BE2C (cell line): ENCODE data around the gene TBX5.

Experiments used
- DNase-seq: peaks from one replicate; pipeline ENCODE4 v3.0.0-alpha.2; 2020
- H3K27me3 ChIP-seq: fragments of 250-450 bp; sonication (Bioruptor Pico); 2 replicates; pipeline ENCODE4 v1.5.1; 2020; ENCODE audit warnings: mild to moderate bottlenecking
- H3K36me3 ChIP-seq: fragments of 250-450 bp; sonication (Bioruptor Pico); 2 replicates; pipeline ENCODE4 v1.5.1; 2020; ENCODE audit warnings: mild to moderate bottlenecking
- H3K4me1 ChIP-seq: fragments of 250-450 bp; sonication (Bioruptor Pico); 2 replicates; pipeline ENCODE4 v1.5.1; 2020
- H3K4me3 ChIP-seq: 2 replicates; pipeline ENCODE4 v1.5.1; 2011; ENCODE audit warnings: low read depth, low read length
- H3K9me3 ChIP-seq: fragments of 250-450 bp; sonication (Bioruptor Pico); 2 replicates; pipeline ENCODE4 v1.5.1; 2020
- CTCF ChIP-seq: IDR thresholded peaks from 2 replicates; pipeline ENCODE4 v1.5.1; 2012; ENCODE audit warnings: mild to moderate bottlenecking, low read depth, low read length

The TBX5 gene

GRCh38 chr12:114396153-114396868, 9.6 kb downstream of the TBX5 start:
- TF ChIP-seq CTCF = no peak
- H3K27me3 ChIP-seq = peaks cover 99% of the 10 kb centered on the region
- H3K9me3 ChIP-seq = no peaks in the 10 kb centered on the region
- no peak overlapping the region for H3K4me3 ChIP-seq
- H3K4me1 ChIP-seq = no peaks in the 10 kb centered on the region
- no peak for DNase-seq
- H3K36me3 ChIP-seq = no peaks in the 10 kb centered on the region

GRCh38 chr12:114395755-114396152, 10.2 kb downstream of the TBX5 start:
- DNase-seq = no peak
- TF ChIP-seq CTCF = no peak
- Histone ChIP-seq H3K36me3 (no peaks in the 10 kb centered on the region), H3K9me3 (no peaks in the 10 kb centered on the region), H3K27me3 (peaks cover 99% of the 10 kb centered on the region), H3K4me3 (no peak overlapping the region), H3K4me1 (no peaks in the 10 kb centered on the region)

GRCh38 chr12:114395233-114395632, 10.7 kb downstream of the TBX5 start:
- no peak overlapping the region for H3K4me3 ChIP-seq
- H3K4me1 ChIP-seq = no peaks in the 10 kb centered on the region
- H3K36me3 ChIP-seq = no peaks in the 10 kb centered on the region
- no peak for TF ChIP-seq CTCF
- DNase-seq = no peak
- no peaks in the 10 kb centered on the region for H3K9me3 ChIP-seq
- H3K27me3 ChIP-seq = peaks cover 99% of the 10 kb centered on the region

- no peak for TF ChIP-seq CTCF
- Histone ChIP-seq H3K36me3 (no peaks in the 10 kb centered on the region), H3K9me3 (no peaks in the 10 kb centered on the region), H3K4me3 (no peak overlapping the region), H3K27me3 (peaks cover 88% of the 10 kb centered on the region), H3K4me1 (no peaks in the 10 kb centered on the region)
- DNase-seq = no peak
These were observed 12.4 kb downstream of the TBX5 start for GRCh38 chr12:114393569-114393968.

GRCh38 chr12:114392909-114393308, 13.0 kb downstream of the TBX5 start:
- no peaks in the 10 kb centered on the region for H3K36me3 ChIP-seq
- H3K9me3 ChIP-seq = no peaks in the 10 kb centered on the region
- H3K27me3 ChIP-seq = peaks cover 81% of the 10 kb centered on the region
- H3K4me1 ChIP-seq = no peaks in the 10 kb centered on the region
- no peak for TF ChIP-seq CTCF
- DNase-seq = no peak
- H3K4me3 ChIP-seq = no peak overlapping the region

GRCh38 chr12:114391088-114391487, 14.9 kb downstream of the TBX5 start:
- no peak for TF ChIP-seq CTCF
- H3K4me3 ChIP-seq = no peak overlapping the region
- no peaks in the 10 kb centered on the region for H3K4me1 ChIP-seq
- H3K27me3 ChIP-seq = peaks cover 71% of the 10 kb centered on the region
- no peak for DNase-seq
- no peaks in the 10 kb centered on the region for H3K9me3 ChIP-seq
- H3K36me3 ChIP-seq = no peaks in the 10 kb centered on the region
